ENCODE results near the gene DZIP1L.

- TF ChIP-seq MYC (IDR thresholded peaks at IDR 0.05; ENCODE audit: low read depth, low read length) (no peak), CTCF (IDR thresholded peaks at IDR 0.05; ENCODE audit: low read depth, low read length) (no peak)
Measured at GRCh38 chr3:138132239-138132638, 16.8 kb upstream of the DZIP1L start, which contains the start of gene A4GNT.
